Activated CD4-positive, CD25-positive, alpha-beta regulatory T cell treated with anti-CD3 and anti-CD28 coated beads, Interleukin-2, amount 50 U/mL, for 16 hours (primary cell): Measurements from ENCODE around the gene GPS1.
A peak's percentile ranks its signal among the peaks of the same experiment; 100 is the strongest.

Experiments
- DNase-seq: peaks from one replicate; pipeline ENCODE4 v3.0.0-alpha.2; 2020; ENCODE audit warnings: low read depth, low spot score

The GPS1 gene

GRCh38 chr17:82090549-82091263 is 39.0 kb downstream of the GPS1 start:
- DNase-seq: no peak

DNA sequence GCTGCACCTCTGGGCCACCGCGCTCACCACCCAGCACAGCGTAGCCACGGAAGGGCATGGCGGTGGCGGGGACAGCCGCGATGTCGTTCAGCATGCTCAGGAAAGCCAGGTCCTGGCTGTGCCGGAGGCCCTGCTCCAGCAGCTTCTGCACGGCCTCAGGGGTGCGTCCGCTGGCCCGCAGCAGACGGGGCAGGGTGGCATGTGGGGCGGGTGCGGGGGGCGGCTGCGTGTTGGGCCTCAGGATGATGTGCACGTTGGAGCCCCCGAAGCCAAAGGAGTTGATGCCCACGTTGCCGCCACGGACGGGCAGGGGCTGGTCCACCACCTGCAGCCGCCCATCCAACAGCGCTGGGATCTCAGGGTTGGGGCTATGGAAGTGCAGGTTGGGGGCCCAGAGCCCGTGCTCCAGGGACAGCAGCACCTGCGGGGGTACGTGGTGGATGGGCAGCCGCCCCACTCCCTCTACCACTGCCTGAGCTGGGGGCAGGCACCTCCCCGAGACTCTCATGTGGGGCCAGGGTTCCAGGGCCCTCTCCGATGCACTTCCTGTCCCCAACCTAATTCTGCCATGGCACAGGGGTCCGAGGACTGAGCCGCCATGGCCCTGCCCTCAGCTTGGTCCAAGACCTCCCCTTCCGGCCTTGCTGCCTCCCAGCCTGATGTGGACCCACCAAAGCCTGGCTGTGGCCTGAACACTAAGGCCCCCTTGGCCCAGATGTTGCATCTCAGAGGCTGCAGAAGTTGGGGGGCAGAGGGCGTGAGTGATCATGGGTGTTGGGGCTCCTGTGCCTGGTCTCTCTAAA is 39.8 kb downstream of the GPS1 start:
- DNase-seq: no peak

- no peak for DNase-seq
These were observed 40.4 kb downstream of the GPS1 start for GRCh38 chr17:82092094-82092586.

GRCh38 chr17:82092628-82092994 is 40.9 kb downstream of the GPS1 start:
- no peak for DNase-seq

- no peak for DNase-seq
These were observed 41.5 kb downstream of the GPS1 start for GRCh38 chr17:82092995-82093751.

DNA sequence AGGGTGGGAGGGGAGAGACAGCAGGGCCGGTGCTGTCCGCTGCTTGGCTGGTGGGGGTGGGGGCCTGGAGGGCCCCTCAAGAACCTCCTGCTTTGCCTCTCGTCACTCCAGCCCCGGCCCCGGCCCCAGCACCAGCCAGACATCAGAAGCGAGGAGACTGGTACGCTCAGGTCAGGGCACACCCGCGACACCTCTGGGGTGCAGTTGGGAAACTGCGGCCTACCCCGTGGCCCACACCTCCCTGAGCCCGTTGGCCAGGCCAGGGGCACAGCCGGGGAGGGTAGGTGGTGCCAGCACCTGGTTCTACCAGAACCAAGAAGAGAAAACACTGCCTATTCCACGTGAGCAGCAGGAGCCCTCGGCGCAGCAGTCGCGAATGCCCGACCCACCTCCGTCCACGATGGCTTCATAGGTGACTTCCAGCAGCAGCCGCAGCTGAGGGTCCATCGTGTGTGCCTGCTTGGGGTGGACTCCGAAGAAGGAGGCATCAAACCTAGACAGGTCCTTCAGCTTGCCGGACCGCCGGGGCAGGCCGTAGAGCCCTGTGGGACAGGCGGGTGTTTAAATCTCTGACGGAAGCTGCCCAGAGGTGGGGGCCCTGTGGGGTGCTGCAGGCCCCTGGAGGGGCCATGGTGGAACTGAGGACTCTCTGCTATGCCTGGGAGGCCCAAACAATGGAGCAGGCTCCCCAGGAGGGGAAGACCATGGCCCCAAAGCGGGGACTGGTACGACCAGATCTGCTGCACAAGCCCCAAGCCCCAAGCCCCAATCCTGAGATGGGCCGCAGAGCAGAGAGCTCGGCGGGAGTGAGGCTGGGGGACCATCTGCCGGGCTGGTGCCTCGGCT is 43.5 kb downstream of the GPS1 start:
- DNase-seq: no peak

GRCh38 chr17:82095777-82096708 is 44.3 kb downstream of the GPS1 start:
- no peak for DNase-seq

DNA sequence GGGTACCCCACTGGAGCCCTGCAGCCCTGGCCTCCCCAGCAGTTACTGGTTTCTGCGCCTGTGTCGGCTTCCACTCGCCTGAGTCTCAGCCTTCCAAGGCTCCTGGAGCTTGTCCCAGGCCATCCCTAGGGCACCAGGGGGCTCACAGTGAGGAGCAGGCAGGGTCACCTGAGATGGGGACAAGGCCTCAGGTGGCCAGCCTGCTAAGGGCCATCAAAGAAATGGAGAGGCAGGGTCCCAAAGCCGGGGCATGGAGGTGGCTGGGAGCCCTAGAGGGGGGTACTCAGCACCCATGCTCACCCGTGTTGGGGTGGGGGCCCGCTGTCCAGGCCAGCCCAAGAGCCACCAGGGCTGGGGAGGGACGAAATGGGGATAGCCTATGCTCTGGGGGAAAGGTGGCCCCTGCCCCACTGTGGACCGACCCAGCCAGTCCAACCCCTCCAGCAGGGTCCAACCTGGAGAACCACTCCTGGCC is 45.0 kb downstream of the GPS1 start:
- DNase-seq: no peak

DNA sequence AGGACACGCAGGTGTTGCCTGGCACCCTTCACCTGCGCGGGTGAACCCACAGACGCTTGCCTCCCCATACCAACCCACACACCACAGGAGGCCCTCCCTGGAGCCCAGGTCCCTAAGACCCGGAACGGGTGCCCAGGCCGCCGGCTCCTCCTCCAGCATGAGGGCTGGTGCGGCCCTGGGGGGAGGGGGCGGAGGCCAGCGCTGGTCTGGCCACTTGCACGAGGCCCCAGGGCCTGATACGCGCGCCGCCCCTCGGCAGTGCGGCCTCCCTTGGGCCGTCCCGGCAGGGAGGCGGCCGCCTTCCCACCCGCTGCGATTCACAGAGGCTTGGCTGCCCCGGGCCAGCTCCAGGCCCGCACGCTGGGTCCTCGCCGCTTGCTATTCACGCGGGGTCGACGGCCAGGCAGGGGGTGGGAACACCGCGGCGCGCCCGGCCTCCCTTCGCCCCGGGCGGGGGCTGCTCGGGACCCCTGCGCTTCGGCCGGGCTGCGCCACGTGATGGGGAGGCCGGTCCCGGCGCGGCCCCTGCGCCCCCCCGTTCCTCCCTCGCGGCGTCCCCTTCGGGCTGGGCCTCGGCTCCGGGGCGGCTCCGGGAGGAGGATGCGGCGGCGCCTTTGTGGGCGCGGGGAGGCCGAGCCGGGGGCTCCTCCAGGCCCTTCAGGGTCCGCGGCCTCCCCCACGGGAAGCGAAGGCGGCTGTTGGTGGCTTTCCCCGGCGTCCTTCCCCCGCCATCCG is 45.7 kb downstream of the GPS1 start:
- DNase-seq: no peak

- DNase-seq: no peak
These were observed 46.1 kb downstream of the GPS1 start for GRCh38 chr17:82097919-82098168.

GRCh38 chr17:82098169-82098938 is 46.7 kb downstream of the GPS1 start, which contains the start of gene FASN:
Gene FASN (minus strand): TSS chr17:82098236. CDS start chr17:82096445, 1,791 bp downstream.
- peak; percentile 79 for DNase-seq

DNA sequence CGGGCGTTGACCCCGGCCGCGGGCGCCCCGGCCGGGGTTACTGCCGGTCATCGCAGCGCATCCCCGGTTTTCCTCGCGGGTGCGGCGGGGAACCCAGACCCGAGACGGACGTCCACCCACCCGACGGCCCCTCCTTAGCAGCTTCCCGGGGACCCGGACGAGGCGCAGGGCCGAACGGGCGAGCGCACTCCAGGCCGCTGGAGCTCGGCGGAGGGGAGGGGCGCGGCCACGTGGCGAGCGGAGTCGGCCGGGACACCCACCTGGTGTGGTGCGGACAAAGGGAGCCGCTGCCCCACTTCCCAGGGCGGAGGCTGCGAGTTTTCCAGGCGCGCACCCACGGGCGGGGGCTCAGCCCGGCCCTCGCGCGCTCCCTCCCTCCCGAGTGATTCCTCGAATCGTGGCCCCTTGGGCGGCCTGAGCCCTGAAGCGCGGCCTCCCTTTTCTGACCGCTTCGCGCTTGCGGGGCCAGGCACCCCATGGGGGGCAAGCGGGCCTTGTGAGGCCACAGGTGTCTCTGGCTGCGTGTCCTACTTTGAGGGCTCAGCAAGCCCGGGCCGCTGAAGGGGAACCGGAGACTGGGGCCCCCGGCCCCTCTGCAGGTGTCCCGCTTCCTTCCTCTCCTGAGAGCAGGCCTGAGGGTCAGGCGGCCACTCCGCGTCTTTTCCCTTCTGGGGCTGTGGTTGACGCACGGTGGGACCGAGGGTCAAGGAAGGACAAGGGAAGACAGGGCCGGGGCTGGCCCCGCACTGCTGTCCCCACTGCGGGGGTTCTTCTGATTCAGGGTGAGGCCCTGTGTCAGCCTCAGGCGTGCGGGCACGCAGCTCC is 47.5 kb downstream of the GPS1 start:
- no peak for DNase-seq

DNA sequence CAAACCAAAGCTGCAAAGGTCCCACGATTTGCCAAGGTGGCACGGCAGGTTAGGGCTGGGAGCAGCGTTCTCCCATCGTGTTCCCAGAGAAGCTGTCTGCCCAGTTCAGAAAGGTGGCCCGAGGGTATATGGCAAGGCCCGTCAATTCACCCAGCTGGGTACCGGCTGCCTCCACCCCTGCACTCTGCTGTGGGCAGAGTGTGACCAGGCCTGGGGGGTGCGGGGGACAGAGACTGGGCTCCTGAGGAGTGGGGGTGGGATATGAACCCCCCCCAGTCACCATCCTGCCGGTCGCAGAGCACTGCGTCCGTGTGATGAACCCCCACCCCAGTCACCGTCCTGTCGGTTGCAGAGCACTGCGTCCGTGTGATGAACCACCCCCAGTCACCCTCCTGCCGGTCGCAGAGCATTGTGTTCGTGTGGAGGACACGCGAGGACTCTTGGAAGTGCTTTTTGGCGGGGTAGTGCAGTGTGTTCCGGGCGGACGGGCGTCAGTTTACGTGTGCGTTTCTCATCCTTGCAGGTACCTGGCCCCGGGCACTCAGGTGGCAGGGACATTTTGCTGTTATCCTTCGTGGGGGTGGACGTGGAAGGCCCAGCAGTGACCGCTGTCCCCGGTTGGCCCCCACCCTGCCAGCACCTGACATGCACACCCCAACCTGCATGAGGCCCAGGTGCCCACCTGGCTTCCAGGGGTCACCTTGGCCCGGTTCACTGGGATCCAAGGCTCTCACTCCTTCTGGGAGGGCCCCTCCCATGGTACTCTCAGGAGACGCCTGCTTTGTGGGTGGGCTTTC is 49.0 kb downstream of the GPS1 start:
- no peak for DNase-seq

GRCh38 chr17:82101301-82101715 is 49.6 kb downstream of the GPS1 start:
- no peak for DNase-seq

DNA sequence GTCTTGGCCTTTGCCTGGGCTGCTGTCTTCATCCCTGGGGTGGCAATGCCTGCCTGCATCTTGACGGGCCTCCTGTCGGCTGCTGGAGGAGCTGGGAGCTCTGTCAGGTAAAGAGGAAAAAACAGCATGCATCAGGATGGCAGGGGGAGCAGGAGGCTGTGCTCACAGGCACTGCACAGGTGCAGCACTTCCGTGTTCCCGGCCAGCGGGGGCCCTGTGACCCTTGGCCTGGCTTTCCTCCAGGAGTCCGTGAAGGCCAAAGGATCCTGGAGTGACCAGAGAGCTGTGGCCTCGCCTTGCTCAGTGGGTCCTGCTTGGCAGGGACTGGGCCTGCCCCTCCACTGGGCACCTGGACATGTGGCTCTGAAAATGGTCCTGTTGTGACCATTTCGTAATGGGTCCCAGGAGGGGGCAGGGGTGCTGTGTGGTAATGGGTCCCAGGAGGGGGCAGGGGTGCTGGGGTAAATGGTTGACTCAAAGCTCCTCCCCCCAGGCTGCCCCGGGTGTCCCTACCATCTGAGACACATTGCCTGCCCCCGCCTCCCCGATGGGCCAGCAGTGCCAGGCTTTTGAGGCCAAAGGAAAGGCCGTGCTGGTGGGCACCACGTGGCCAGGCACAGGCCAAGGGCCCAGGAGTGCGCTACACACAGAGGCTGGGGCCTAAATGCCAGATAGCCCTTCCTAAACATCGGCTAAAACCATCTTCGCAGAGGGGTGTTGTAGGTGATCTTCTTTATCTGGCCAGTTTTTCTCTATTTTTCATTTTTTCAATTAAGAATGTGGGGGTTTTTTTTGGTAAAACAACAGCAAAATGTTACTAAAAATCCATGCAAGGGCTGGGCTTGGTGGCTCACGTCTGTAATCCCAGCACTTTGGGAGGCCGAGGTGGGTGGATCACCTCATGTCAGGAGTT is 50.3 kb downstream of the GPS1 start:
- DNase-seq: no peak
